NCI-H345 treated with DMSO at 0.1 percent for 48 hours (cell line): Measurements from ENCODE around the gene FAM228B.
"Not testable (repeated sequence)": the region's sequence is repeated elsewhere in the genome, so short reads cannot be mapped to it uniquely, and the experiment has no call there.

Experiments
- DNase-seq: peaks from one replicate; lab custom pipeline; 2025; ENCODE audit not compliant: unreplicated experiment; lab: John Stamatoyannopoulos, UW

Gene FAM228B

GRCh38 chr2:24123195-24123921 is at the start of gene FAM228B, which contains the start of gene PFN4:
Gene FAM228B (plus strand): TSS chr2:24123469. CDS start chr2:24124362, 893 bp downstream.
Gene PFN4 (minus strand): TSS chr2:24123334. CDS start chr2:24122535, 799 bp downstream.
- DNase-seq: peak; percentile 73

- DNase-seq: no peak
These were observed 49.5 kb upstream of the FAM228B start for GRCh38 chr2:24073816-24074215.

DNA sequence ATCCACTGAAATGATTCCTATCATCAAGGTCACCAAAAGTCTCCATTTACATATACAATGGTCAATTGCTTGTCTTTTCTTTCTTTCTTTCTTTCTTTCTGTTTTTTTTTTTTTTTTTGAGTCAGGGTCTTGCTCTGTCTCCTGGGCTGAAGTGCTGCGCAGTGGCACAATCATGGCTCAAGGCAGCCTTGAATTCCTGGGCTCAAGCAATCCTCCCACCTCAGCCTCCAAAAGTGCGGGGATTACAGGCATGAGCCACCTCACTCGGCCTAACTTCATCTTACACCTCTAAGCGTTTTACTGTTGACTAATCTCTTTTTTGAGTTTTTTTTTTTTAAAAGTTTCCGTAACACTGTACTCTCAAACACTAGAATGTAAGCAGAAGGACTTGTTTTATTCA is 48.0 kb upstream of the FAM228B start:
- no peak for DNase-seq

DNA sequence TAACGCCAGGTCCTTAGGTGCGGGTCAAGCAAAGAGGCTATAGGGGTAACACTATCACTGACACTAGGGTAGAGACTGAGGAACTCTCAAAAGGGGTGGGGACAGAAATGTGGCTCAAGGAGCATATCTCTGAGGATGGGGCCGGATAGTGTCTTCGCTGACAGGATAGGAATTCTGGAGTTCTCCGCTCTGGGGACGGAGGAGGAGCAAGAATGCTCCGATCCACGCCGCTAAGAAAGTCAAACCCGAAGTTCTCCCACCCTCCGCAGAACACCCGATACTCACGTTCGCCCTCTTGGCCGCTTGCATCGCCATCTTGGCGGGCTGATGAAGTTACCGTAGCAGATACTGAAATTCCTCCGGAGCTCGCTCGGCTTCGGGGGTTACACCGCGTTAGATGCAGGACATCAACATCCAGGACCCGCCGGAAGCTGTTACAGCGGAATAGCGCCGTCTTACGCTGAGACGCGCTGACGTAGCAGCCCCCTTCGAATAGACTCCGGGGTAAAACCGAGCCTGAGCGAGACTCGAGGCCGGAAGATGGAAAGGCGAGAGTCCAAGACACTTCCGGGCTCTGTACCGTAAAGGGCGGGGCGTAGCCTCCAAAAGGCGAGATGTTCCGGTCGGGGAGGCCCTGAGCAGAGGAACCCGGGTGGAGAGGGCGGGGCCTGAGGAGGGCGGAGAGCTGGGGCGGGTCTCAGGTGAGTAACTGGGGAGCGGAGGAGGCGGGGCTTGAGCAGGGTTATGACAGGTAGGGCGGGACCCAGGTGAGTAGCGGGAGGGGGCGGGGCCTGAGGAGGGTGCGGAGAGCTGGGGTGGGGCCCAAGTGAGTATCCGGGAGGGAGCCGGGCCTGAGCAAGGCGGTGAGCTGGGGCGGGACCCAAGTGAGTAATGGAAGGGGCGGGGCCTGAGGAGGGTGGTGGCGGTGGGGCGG is 47.1 kb upstream of the FAM228B start, which contains the start of gene SF3B6:
Gene SF3B6, minus strand, starts transcription at position 412 of the 934 bp plus-strand sequence. Its CDS starts 97 bp downstream, at position 315.
- peak; percentile 99 for DNase-seq

DNA sequence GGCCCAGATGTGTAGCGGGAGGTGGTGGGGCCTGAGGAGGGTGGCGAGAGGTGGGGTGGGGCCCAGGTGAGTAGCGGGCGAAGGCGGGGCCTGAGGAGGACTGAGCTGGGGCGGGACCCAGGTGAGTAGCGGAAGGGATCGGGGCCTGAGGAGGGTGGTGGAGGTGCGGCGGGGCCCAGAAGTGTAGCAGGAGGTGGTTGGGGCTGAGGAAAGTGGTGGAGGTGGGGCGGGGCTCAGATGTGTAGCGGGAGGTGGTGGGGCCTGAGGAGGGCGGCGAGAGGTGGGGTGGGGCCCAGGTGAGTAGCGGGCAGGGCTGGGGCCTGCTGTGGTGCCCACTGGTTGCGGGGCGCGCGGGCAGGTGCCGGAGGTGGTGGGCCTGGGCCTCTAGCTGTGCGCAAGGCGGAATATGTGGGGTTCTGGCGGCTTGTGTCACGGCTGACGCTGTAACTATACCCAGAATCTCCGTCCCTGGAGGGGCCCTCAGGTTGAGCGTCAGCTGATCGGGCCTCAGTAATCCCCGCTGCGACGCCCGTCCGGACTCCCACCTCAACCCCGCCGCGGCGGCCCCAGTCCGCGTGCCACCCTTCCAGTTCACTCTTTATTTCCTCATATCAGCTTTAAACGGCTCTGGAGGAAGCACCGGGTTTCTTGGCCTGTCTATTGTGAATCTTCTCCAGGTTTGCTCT is 46.3 kb upstream of the FAM228B start:
- DNase-seq: no peak

DNA sequence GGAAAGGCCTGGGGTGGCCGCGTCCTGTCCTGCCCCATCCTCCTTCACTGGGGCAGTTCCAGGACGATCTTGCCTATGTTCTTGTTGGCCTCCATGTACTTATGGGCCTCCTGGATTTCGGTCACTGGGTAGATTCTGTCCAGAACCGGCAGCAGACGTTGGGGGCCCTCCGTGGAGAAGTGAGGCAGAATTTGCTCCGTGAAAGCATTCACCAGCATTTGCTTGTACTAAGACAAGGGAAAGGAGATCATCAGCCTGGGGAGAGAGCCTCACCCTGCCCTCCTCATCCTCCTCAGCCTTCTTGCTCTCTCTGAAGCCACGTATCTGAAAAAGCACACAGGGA is 45.8 kb upstream of the FAM228B start:
- no peak for DNase-seq

DNA sequence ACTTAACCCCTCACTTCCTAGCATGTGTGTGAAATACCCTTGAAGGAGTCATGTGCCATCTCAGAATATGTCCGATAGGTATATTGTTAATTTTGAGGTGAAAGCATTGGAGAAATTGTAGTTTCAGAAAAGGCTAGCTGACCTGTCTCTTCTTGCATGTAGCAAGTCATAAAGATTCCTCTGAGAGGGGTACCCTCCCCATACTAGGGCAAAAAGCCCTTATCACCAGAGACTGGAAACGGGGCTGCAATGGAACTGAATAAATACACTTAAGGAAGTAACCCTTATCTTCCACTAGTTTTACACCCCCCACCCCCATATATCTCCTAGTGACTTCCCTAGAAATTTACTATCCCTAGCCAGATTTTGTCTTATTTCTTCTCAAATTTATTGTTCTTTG is 45.4 kb upstream of the FAM228B start:
- no peak for DNase-seq

DNA sequence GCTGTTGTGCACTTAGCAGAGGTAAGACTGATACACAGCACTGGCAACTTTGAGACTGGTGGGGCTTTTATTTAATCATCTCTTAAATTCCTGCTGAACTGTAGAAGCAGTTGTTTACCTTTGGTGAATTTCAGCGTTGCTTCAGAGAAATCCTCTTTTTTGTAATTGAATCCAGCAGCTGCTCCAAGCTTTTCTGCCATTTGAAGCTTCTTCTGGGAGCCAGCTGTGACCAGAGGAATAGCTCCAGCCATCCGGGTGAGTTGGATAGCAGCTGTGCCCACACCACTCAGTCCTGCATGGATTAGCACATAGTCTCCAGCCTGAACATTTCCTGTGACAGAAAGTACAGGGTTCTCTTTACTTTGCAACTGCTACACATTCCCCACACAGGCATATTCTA is 42.6 kb upstream of the FAM228B start:
- DNase-seq: no peak

DNA sequence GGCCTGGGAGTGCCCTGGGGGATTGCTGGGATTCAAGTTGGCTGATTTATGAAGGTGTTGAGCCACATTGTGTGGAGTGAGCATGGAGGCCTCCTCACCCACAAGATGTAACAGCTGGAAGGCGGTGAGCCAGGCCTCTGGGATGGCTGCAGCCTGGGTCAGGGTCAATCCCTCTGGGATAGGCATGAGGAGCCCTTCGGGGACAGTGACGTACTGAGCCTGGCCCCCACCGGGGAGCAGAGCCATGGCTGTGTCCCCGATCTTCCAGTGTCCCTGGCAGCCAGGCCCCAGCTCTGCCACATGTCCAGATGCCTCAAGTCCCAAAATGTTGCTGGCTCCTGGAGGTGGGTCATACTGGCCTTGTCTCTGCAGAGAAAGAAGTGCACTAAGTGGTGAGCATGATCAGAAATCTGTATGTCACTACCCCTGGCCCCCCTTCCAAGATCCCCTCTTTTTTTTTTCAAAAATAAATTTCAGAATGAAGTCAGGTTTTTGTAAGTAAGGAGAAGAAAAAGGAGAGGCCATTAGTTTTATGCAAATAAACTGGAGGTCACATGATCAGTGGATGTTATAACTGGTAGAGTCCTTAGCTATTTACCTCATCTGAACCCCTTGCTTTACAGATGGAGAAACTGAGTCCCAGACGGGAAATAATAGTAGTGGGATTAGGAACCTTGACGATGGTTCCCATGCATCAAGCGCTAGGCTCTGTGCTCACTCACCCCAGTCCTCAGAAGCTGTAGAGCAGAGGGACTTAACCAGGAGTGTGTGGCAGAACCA is 40.3 kb upstream of the FAM228B start:
- no peak for DNase-seq

DNA sequence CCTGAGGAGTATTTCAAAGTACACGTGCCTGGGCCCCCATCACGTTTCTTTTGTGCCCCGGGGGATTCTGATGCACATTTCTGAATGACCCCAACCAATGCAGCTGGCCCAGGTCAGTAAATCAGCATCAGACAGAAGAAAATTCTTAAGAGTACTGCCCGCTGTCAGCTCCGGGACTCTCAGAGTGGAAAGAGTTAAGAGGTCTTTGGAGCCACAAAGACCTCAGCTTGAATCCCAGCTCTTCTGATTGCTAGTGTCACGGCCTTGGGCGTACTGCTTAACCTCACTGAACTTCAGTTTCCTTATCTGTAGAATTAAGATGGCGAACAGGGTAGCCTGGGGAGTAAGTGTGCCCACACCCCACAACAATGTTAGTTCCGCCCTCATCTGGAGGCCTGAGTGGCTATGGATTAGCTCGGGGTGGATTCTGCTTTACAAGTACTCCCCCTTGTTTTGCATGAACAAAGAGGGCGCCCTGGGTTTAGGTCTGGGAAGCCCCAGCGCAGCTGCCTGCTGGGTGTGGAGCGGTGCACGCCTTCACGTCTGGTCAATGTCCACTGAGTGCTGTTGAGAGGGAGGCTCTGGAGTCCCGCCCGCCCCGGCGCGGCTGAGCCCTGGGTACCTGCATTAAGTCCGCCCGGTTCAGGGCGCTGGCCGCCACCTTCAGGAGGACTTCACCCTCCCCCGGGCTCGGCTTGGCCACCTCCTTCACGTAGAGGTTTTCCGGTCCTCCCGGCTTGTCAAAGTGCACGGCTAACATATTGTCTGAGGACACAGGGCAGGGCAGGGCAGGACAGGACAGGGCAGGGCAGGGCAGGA is 39.5 kb upstream of the FAM228B start:
- DNase-seq: peak; percentile 62

DNA sequence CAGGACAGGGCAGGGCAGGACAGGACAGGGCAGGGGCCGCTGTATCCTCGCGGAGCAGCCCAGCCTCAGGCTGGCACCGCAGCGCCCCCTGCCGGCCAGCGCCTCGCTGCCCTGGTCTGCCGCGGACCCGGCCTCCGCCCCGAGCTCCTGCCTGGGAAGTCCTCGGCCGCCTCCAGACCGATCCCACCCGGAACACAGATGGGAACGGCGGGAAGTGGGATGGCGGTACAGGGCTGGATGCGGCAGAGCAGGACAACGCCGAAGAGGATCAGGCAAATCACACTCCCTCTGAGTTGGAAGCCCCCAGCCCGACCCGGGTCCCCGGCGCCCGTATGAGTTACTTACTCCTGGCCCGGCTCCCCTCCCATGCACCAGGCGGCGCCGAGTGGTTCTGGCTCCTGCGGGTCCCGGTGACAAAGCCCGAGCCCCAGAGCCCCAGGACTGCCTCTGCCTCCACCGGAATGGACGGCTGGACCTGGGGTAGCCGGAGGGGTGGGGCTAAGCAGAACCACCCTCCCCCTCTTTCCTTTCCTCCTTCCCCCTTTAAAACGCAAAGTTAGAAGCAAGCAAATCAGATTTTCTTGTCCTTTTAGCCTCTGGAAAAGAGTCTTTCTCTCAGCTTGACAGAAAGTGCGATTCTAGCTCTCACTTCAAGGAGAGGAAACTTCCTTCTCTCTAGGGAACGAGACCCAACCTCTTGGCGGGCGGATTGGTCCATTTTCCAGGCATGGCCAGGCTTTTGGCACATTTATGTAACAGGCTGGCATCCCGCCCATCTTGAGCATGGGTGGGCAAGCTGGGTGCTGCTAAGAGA is 38.7 kb upstream of the FAM228B start, which contains the start of gene TP53I3:
Gene TP53I3, minus strand, starts transcription at position 449 of the 814 bp plus-strand sequence. CDS start 508 bp downstream, outside the sequence.
- peak; percentile 81 for DNase-seq

DNA sequence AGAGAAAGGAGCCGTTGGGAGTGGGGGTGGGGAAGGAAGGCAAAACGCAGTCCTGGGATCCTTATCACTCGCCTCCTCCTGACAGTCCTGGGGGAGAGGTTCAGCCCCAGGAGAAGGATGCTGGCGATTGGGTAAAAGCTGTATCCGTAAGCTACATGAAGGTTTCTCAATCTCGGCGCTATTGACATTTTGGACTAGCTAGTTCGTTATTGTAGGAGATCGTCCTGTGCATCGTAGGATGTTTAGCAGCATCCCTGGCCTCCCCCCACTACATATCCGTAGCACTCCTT is 38.1 kb upstream of the FAM228B start:
- no peak for DNase-seq

GRCh38 chr2:24086241-24086640 is 37.0 kb upstream of the FAM228B start:
- DNase-seq: no peak

DNA sequence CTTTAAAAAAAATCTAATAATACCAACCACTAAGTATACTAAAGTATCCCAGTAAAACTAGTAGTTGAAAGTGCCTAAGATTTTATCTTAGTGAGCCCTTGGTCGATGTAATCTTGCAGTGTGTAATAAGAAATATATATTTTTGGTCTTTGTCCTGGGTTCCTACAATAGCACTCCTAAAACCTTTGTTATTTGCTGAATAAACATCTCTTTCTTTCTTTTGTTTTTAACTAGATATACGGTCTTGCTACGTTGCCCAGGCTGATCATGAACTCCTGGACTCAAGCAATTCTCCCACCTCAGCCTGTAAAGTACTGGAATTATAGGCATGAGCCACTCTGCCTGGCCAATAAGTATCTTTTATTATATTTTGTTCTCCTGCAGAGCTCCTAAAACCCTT is 36.2 kb upstream of the FAM228B start:
- no peak for DNase-seq

DNA sequence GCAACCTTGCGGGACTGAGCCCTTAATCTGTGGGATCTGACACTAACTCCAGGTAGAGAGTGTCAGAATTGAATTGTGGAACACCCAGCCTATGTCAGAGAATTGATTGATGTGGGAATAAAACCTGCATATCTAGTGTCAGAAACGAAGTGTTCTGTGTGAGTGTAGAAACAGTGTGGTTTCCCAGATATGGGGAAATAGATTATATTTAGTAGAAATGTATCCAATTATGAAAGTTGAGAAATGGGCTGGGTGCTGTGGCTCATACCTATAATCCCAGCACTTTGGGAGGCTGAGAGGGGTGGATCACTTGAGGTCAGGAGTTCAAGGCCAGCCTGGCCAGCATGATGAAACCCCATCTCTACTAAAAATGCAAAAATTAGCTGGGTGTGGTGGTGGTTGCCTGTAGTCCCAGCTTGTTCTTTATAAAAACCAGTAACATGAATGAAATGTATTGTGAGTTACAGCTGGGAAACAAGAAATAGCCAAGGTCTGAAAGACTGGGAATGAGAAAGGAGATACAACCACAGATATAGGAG is 34.4 kb upstream of the FAM228B start:
- DNase-seq: no peak

- DNase-seq: not testable (repeated sequence)
These were observed 30.0 kb upstream of the FAM228B start for GRCh38 chr2:24093270-24093669.

GRCh38 chr2:24095171-24095677 is 28.0 kb upstream of the FAM228B start:
- not testable (repeated sequence) for DNase-seq

GRCh38 chr2:24100732-24101131 is 22.5 kb upstream of the FAM228B start:
- DNase-seq: not testable (repeated sequence)
